PC-9 (cell line): ENCODE results near the gene C10orf95. TPM values are rescaled to one million over a fixed set of nuclear protein-coding genes. Genes with fewer than 3 reads are reported as not detected.

Experiments
- BruUV-seq: library from RNA; stranded (reverse); fragments of 400-500 nt; replicated peaks from 2 replicates; lab custom pipeline; 2021; lab: Mats Ljungman, UMichigan
- CTCF ChIA-PET: fragments of 300-600 bp; sonication (Branson Sonifier 250); formaldehyde crosslinking; loops from one replicate; lab custom pipeline; 2022; ENCODE audit warnings: antibody characterized with exemption; lab: Charles Lee
- POLR2A ChIA-PET: fragments of 300-600 bp; sonication (Branson Sonifier 250); formaldehyde crosslinking; loops from one replicate; lab custom pipeline; 2022; ENCODE audit warnings: antibody characterized with exemption; ENCODE audit not compliant: unreplicated experiment; lab: Charles Lee
- DNase-seq, 2 experiments: peaks; one replicate each; pipeline versions ENCODE4 v3.0.0 to v3.0.0-alpha.2; 2015 to 2022; ENCODE audit warnings: mixed read lengths in 1 of 2
- H2AFZ ChIP-seq: fragments of 200-600 bp; sonication (generic); 2 replicates; pipeline ENCODE4 v1.8.1; 2017; ENCODE audit warnings: antibody characterized with exemption
- H3F3A ChIP-seq: fragments of 200-600 bp; sonication (generic); 2 replicates; pipeline ENCODE4 v1.8.1; 2017; ENCODE audit warnings: antibody characterized with exemption, mild to moderate bottlenecking, low read depth; ENCODE audit not compliant: insufficient read depth
- H3K27ac ChIP-seq: fragments of 200-600 bp; sonication (generic); 2 replicates; pipeline ENCODE4 v1.6.1; 2016; ENCODE audit warnings: mixed run types
- H3K27me3 ChIP-seq: fragments of 200-600 bp; sonication (generic); 2 replicates; pipeline ENCODE4 v1.6.1; 2016; ENCODE audit warnings: low read depth, mixed run types; ENCODE audit not compliant: insufficient read depth
- H3K36me3 ChIP-seq: fragments of 200-600 bp; sonication (generic); 2 replicates; pipeline ENCODE4 v1.6.1; 2016; ENCODE audit warnings: low read depth, mixed run types
- H3K4me1 ChIP-seq: fragments of 200-600 bp; sonication (generic); replicated peaks from 2 replicates; pipeline ENCODE4 v1.6.1; 2016; ENCODE audit warnings: mixed run types; ENCODE audit not compliant: insufficient read depth
- H3K4me2 ChIP-seq: fragments of 200-600 bp; sonication (generic); 2 replicates; pipeline ENCODE4 v1.6.1; 2017; ENCODE audit warnings: mixed run types
- H3K4me3 ChIP-seq: fragments of 200-600 bp; sonication (generic); 2 replicates; pipeline ENCODE4 v1.6.1; 2016; ENCODE audit warnings: mixed run types
- H3K79me2 ChIP-seq: fragments of 200-600 bp; sonication (generic); 2 replicates; pipeline ENCODE4 v1.6.1; 2017; ENCODE audit warnings: low read depth, mixed run types
- H3K9me2 ChIP-seq: fragments of 200-600 bp; sonication (generic); 2 replicates; pipeline ENCODE4 v1.8.1; 2017; ENCODE audit warnings: mild to moderate bottlenecking; ENCODE audit not compliant: insufficient read depth
- H3K9me3 ChIP-seq: fragments of 200-600 bp; sonication (generic); 2 replicates; pipeline ENCODE4 v1.8.1; 2016; ENCODE audit warnings: low read depth; ENCODE audit not compliant: insufficient read depth
- H4K20me1 ChIP-seq: fragments of 200-600 bp; sonication (generic); 2 replicates; pipeline ENCODE4 v1.8.1; 2017; ENCODE audit not compliant: insufficient read depth
- CTCF ChIP-seq: fragments of 200-600 bp; sonication (generic); conservative IDR thresholded peaks from 2 replicates; pipeline ENCODE4 v1.6.1; 2017; ENCODE audit warnings: mixed run types, antibody characterized with exemption, mild to moderate bottlenecking, moderate library complexity
- EZH2 ChIP-seq: fragments of 200-600 bp; sonication (generic); IDR thresholded peaks from 2 replicates; pipeline ENCODE4 v1.8.0; 2017; ENCODE audit warnings: antibody characterized with exemption, low read depth
- intact Hi-C: fragments of 100-400 bp; cut with micrococcal nuclease; formaldehyde crosslinking; loops from one replicate; pipeline ENCODE4 v1.10.0; 2022; ENCODE audit not compliant: unreplicated experiment
- total RNA-seq: library from RNA; stranded (reverse); gene quantifications from 2 replicates; pipeline ENCODE4 v1.2.3, GENCODE V29; 2021

C10orf95 gene
- total RNA-seq, 1 experiment from 2014 or later = 1.0 TPM

- no TSS peak for BruUV-seq
- Histone ChIP-seq H3K4me2 (no peak overlapping the region), H3K79me2 (no peaks in the 10 kb centered on the region), H2AFZ (no peak overlapping the region), H3K4me1 (no peaks in the 10 kb centered on the region), H3K36me3 (no peaks in the 10 kb centered on the region), H3K9me3 (no peaks in the 10 kb centered on the region), H3K4me3 (no peak overlapping the region), H3K27ac (no peak overlapping the region), H3K27me3 (peaks cover 55% of the 10 kb centered on the region), H3K9me2 (no peaks in the 10 kb centered on the region), H3F3A (no peaks in the 10 kb centered on the region), H4K20me1 (no peaks in the 10 kb centered on the region)
- intact Hi-C loops = no loop called here
- ChIA-PET CTCF (interaction anchor here (0.6 kb wide), 1 partner anchor 10 kb away, joined by 4 read pairs; no protein-coding TSS in a partner anchor), POLR2A (no interaction called here)
- DNase-seq = no peak
- TF ChIP-seq EZH2 (no peak), CTCF (no peak)
Measured at GRCh38 chr10:102411341-102412255, 39.7 kb downstream of the C10orf95 start.

GRCh38 chr10:102410429-102411073 is 40.8 kb downstream of the C10orf95 start:
- H2AFZ ChIP-seq = no peak overlapping the region

More at GRCh38 chr10:102410429-102411073, 40.8 kb downstream of the C10orf95 start:
- H3K36me3 ChIP-seq = no peaks in the 10 kb centered on the region
- CTCF ChIA-PET = no interaction called here
- H3K4me2 ChIP-seq = no peak overlapping the region
- H3F3A ChIP-seq = no peaks in the 10 kb centered on the region
- H3K27ac ChIP-seq = no peak overlapping the region
- no TSS peak for BruUV-seq
- TF ChIP-seq CTCF = no peak
- TF ChIP-seq EZH2 = no peak
- no peak overlapping the region for H3K4me3 ChIP-seq
- no peaks in the 10 kb centered on the region for H3K4me1 ChIP-seq
- DNase-seq = no peak
- H3K9me2 ChIP-seq = no peaks in the 10 kb centered on the region
- no peaks in the 10 kb centered on the region for H4K20me1 ChIP-seq
- no peaks in the 10 kb centered on the region for H3K9me3 ChIP-seq
- POLR2A ChIA-PET = no interaction called here
- intact Hi-C loops = no loop called here
- peaks cover 47% of the 10 kb centered on the region for H3K27me3 ChIP-seq
- no peaks in the 10 kb centered on the region for H3K79me2 ChIP-seq
